Astrocyte (in vitro differentiated cells and primary cell): Measurements from ENCODE around the gene PRTN3. TPM values are rescaled to one million over a fixed set of nuclear protein-coding genes. Genes with fewer than 3 reads are reported as not detected.

ENCODE experiments used
- DNase-seq: peaks from one replicate; pipeline ENCODE4 v3.0.0-alpha.2; 2010; ENCODE audit warnings: low read depth
- FAIRE-seq: peaks from 2 replicates; lab custom pipeline; 2011; peaks lifted over from hg19 to GRCh38; lab: Jason Lieb, UNC
- H2AFZ ChIP-seq: 2 replicates; pipeline ENCODE4 v1.6.0; 2012; ENCODE audit warnings: low read depth, low read length, inconsistent platforms
- H3K27ac ChIP-seq: 2 replicates; pipeline ENCODE4 v1.5.1; 2011; ENCODE audit warnings: low read depth, low read length, inconsistent platforms
- H3K27me3 ChIP-seq: 2 replicates; pipeline ENCODE4 v1.6.0; 2011; ENCODE audit warnings: low read length, inconsistent platforms; ENCODE audit not compliant: insufficient read depth
- H3K36me3 ChIP-seq: 2 replicates; pipeline ENCODE4 v1.5.1; 2011; ENCODE audit warnings: low read length, inconsistent platforms; ENCODE audit not compliant: insufficient read depth
- H3K4me1 ChIP-seq: 2 replicates; pipeline ENCODE4 v1.5.1; 2011; ENCODE audit warnings: low read length, inconsistent platforms; ENCODE audit not compliant: insufficient read depth
- H3K4me2 ChIP-seq: 2 replicates; pipeline ENCODE4 v1.6.0; 2012; ENCODE audit warnings: low read length, inconsistent platforms
- H3K4me3 ChIP-seq: 2 replicates; pipeline ENCODE4 v1.5.1; 2011; ENCODE audit warnings: low read depth, mild to moderate bottlenecking, low read length, inconsistent platforms; ENCODE audit not compliant: insufficient read depth
- H3K79me2 ChIP-seq: 2 replicates; pipeline ENCODE4 v1.6.0; 2012; ENCODE audit warnings: mild to moderate bottlenecking, low read length, inconsistent platforms; ENCODE audit not compliant: insufficient read depth
- H3K9ac ChIP-seq: 2 replicates; pipeline ENCODE4 v1.6.0; 2012; ENCODE audit warnings: mild to moderate bottlenecking, low read length, inconsistent platforms
- H3K9me3 ChIP-seq: 2 replicates; pipeline ENCODE4 v1.5.1; 2012; ENCODE audit warnings: low read depth, mild to moderate bottlenecking, low read length, inconsistent platforms; ENCODE audit not compliant: insufficient read depth
- H4K20me1 ChIP-seq: 2 replicates; pipeline ENCODE4 v1.6.0; 2012; ENCODE audit warnings: low read length, inconsistent platforms; ENCODE audit not compliant: insufficient read depth
- H3K27ac Mint-ChIP-seq: one replicate; pipeline ENCODE4 v1.8.0; 2021; ENCODE audit warnings: mild to moderate bottlenecking, mixed read lengths; ENCODE audit not compliant: unreplicated experiment
- H3K27me3 Mint-ChIP-seq: one replicate; pipeline ENCODE4 v1.8.0; 2021; ENCODE audit warnings: low read depth, mixed read lengths; ENCODE audit not compliant: unreplicated experiment
- H3K36me3 Mint-ChIP-seq: one replicate; pipeline ENCODE4 v1.8.0; 2021; ENCODE audit warnings: low read depth, mixed read lengths; ENCODE audit not compliant: unreplicated experiment
- H3K4me1 Mint-ChIP-seq: one replicate; pipeline ENCODE4 v1.8.0; 2021; ENCODE audit warnings: low read depth, mixed read lengths; ENCODE audit not compliant: unreplicated experiment
- H3K4me3 Mint-ChIP-seq: one replicate; pipeline ENCODE4 v1.8.0; 2021; ENCODE audit warnings: mild to moderate bottlenecking, moderate library complexity, mixed read lengths; ENCODE audit not compliant: unreplicated experiment
- H3K9me3 Mint-ChIP-seq: one replicate; pipeline ENCODE4 v1.8.0; 2021; ENCODE audit warnings: mild to moderate bottlenecking, mixed read lengths; ENCODE audit not compliant: unreplicated experiment
- EZH2 ChIP-seq: IDR thresholded peaks from 2 replicates; pipeline ENCODE4 v1.6.1; 2012; ENCODE audit warnings: mild to moderate bottlenecking, low read length, inconsistent platforms; ENCODE audit not compliant: insufficient read depth
- total RNA-seq: library from RNA; stranded (reverse); gene quantifications from 2 replicates; pipeline ENCODE4 v1.2.1, GENCODE V29; 2021
- TF ChIP-seq, protein P1 (sequence below): IDR thresholded peaks from 2 replicates; pipeline ENCODE4 v1.5.1; 2011; ENCODE audit warnings: low read depth, mild to moderate bottlenecking, inconsistent platforms, low read length, moderate library complexity; ENCODE audit not compliant: insufficient read depth

The PRTN3 gene
- total RNA-seq, 1 donor from 2014 or later, result not detected

DNA sequence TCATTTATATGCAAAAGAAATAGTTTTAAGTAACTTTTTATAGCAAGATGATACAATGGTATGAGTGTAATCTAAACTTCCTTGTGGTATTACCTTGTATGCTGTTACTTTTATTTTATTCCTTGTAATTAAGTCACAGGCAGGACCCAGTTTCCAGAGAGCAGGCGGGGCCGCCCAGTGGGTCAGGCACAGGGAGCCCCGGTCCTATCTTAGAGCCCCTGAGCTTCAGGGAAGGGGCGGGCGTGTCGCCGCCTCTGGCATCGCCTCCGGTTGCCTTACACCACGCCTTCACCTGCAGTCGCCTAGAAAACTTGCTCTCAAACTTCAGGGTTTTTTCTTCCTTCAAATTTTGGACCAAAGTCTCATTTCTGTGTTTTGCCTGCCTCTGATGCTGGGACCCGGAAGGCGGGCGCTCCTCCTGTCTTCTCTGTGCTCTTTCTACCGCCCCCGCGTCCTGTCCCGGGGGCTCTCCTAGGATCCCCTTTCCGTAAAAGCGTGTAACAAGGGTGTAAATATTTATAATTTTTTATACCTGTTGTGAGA is 29.2 kb upstream of the PRTN3 start:
- Histone ChIP-seq H3K27ac (no peak overlapping the region), H3K4me2 (no peak overlapping the region), H3K27me3 (no peaks in the 10 kb centered on the region), H4K20me1 (peaks cover 66% of the 10 kb centered on the region), H3K4me1 (no peaks in the 10 kb centered on the region), H2AFZ (no peak overlapping the region), H3K4me3 (no peak overlapping the region), H3K9ac (no peak overlapping the region), H3K36me3 (peaks cover 32% of the 10 kb centered on the region), H3K79me2 (peaks cover 41% of the 10 kb centered on the region), H3K9me3 (no peaks in the 10 kb centered on the region)
- H3K4me1 Mint-ChIP-seq, result no peaks in the 10 kb centered on the region
- TF ChIP-seq EZH2, result no peak
- TF ChIP-seq, protein P1, sequence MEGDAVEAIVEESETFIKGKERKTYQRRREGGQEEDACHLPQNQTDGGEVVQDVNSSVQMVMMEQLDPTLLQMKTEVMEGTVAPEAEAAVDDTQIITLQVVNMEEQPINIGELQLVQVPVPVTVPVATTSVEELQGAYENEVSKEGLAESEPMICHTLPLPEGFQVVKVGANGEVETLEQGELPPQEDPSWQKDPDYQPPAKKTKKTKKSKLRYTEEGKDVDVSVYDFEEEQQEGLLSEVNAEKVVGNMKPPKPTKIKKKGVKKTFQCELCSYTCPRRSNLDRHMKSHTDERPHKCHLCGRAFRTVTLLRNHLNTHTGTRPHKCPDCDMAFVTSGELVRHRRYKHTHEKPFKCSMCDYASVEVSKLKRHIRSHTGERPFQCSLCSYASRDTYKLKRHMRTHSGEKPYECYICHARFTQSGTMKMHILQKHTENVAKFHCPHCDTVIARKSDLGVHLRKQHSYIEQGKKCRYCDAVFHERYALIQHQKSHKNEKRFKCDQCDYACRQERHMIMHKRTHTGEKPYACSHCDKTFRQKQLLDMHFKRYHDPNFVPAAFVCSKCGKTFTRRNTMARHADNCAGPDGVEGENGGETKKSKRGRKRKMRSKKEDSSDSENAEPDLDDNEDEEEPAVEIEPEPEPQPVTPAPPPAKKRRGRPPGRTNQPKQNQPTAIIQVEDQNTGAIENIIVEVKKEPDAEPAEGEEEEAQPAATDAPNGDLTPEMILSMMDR, result no peak
- H3K9me3 Mint-ChIP-seq, result no peaks in the 10 kb centered on the region
- DNase-seq, result no peak
- H3K4me3 Mint-ChIP-seq, result no peak overlapping the region
- H3K27me3 Mint-ChIP-seq, result no peaks in the 10 kb centered on the region
- no peak for FAIRE-seq
- H3K36me3 Mint-ChIP-seq, result peaks cover 14% of the 10 kb centered on the region
- no peak overlapping the region for H3K27ac Mint-ChIP-seq

- no peak overlapping the region for H3K27ac Mint-ChIP-seq
- peaks cover 13% of the 10 kb centered on the region for H3K36me3 Mint-ChIP-seq
These were observed 28.6 kb upstream of the PRTN3 start for GRCh38 chr19:812049-812746.

More at GRCh38 chr19:812049-812746, 28.6 kb upstream of the PRTN3 start:
- H3K27me3 Mint-ChIP-seq, result no peaks in the 10 kb centered on the region
- no peaks in the 10 kb centered on the region for H3K4me1 ChIP-seq
- FAIRE-seq, result no peak
- peaks cover 26% of the 10 kb centered on the region for H3K36me3 ChIP-seq
- no peak for DNase-seq
- H3K27ac ChIP-seq, result no peak overlapping the region
- H3K4me3 ChIP-seq, result no peak overlapping the region
- no peak for TF ChIP-seq EZH2
- TF ChIP-seq, protein P1, result no peak
- H3K4me1 Mint-ChIP-seq, result no peaks in the 10 kb centered on the region
- H4K20me1 ChIP-seq, result peaks cover 60% of the 10 kb centered on the region
- no peak overlapping the region for H3K4me3 Mint-ChIP-seq
- H3K9me3 ChIP-seq, result no peaks in the 10 kb centered on the region
- H3K4me2 ChIP-seq, result no peak overlapping the region
- H3K79me2 ChIP-seq, result peaks cover 35% of the 10 kb centered on the region
- H3K9me3 Mint-ChIP-seq, result no peaks in the 10 kb centered on the region
- no peak overlapping the region for H2AFZ ChIP-seq
- H3K9ac ChIP-seq, result no peak overlapping the region
- no peaks in the 10 kb centered on the region for H3K27me3 ChIP-seq
